Activated T-helper 17 cell treated with anti-CD3 and anti-CD28 coated beads, Interleukin-2, amount 50 U/mL, for 72 hours (primary cell): ENCODE measurements around the gene SYT13. TPM values are rescaled to one million over a fixed set of nuclear protein-coding genes. Genes with fewer than 3 reads are reported as not detected.

Experiments used
- ATAC-seq: fragments of 150-1000 bp; cut with Tn5 transposase; replicated peaks from 2 replicates; pipeline ENCODE4 v1.10.0; 2021; ENCODE audit warnings: mild to moderate bottlenecking, moderate library complexity
- H3K27ac Mint-ChIP-seq: one replicate; pipeline ENCODE4 v1.8.0; 2022; ENCODE audit warnings: mixed read lengths
- H3K27me3 Mint-ChIP-seq: one replicate; pipeline ENCODE4 v1.8.0; 2022; ENCODE audit warnings: mixed read lengths
- H3K36me3 Mint-ChIP-seq: one replicate; pipeline ENCODE4 v1.8.0; 2022; ENCODE audit warnings: low read depth, mild to moderate bottlenecking, mixed read lengths
- H3K4me1 Mint-ChIP-seq: one replicate; pipeline ENCODE4 v1.8.0; 2022; ENCODE audit warnings: mixed read lengths
- H3K4me3 Mint-ChIP-seq: one replicate; pipeline ENCODE4 v1.8.0; 2022; ENCODE audit warnings: mild to moderate bottlenecking, mixed read lengths
- H3K9me3 Mint-ChIP-seq: one replicate; pipeline ENCODE4 v1.8.0; 2022; ENCODE audit warnings: mixed read lengths
- total RNA-seq, 2 donors: library from RNA; stranded (reverse); gene quantifications; one replicate each; pipeline ENCODE4 v1.2.3, GENCODE V29; 2022

Gene SYT13
- total RNA-seq, 2 donors from 2014 or later = not detected

DNA sequence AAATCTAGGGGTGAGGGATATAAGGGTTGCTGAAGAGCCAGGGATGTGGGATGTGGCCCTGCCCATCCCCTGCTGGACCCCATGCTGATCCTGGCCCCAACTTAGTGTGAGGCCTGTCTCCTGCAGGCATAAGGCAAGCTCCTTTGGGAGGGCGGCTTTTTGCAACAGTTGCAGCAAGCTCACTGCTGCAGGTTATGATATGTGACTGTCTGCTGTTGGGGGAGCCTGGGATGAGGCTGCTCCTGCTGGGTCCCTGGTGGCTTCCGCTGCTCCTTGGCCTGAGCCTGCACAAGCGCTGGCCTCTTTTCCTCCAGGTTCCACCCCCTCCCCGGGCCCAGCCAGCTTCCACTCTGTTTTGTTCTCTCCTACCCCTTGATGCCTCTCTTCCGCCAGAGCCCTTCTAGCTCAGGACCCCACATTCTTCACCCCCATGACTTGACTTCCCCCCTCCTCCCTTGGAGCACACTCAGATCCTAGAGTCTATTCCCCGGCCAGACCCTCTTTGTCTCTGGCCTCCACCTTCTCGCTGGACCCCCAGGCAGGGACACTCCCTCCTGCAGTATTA, 35.0 kb upstream of the SYT13 start:
- H3K9me3 Mint-ChIP-seq = no peaks in the 10 kb centered on the region
- H3K4me3 Mint-ChIP-seq = no peak overlapping the region
- H3K4me1 Mint-ChIP-seq = no peaks in the 10 kb centered on the region
- no peak overlapping the region for H3K27ac Mint-ChIP-seq
- ATAC-seq = no peak
- no peaks in the 10 kb centered on the region for H3K36me3 Mint-ChIP-seq
- H3K27me3 Mint-ChIP-seq = peaks cover 30% of the 10 kb centered on the region

DNA sequence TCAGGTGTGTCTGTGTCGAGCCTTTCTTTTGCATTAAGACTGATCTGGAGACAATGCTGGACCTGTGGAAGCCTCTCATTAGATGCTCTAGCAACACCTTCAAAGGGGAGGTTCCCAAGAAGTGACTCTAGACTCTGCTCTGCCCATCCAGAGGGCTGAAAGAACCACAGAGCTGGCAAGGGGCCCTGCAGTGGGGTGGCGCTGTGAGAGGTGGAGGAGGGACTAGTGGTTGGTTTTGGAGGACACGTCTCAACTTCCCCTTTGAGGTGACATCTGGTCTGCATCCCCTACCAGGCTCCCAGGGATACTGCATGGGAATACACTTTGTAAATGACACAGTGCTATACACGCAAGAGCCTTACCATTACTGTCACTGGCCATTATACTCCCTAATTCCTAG, 34.2 kb upstream of the SYT13 start:
- no peaks in the 10 kb centered on the region for H3K36me3 Mint-ChIP-seq
- no peak overlapping the region for H3K4me3 Mint-ChIP-seq
- no peaks in the 10 kb centered on the region for H3K4me1 Mint-ChIP-seq
- ATAC-seq = no peak
- no peak overlapping the region for H3K27ac Mint-ChIP-seq
- H3K27me3 Mint-ChIP-seq = peaks cover 24% of the 10 kb centered on the region
- no peaks in the 10 kb centered on the region for H3K9me3 Mint-ChIP-seq

- ATAC-seq = peak; percentile 95
- no peaks in the 10 kb centered on the region for H3K9me3 Mint-ChIP-seq
- no peak overlapping the region for H3K27ac Mint-ChIP-seq
- H3K4me3 Mint-ChIP-seq = no peak overlapping the region
- H3K27me3 Mint-ChIP-seq = peaks cover 30% of the 10 kb centered on the region
- H3K4me1 Mint-ChIP-seq = no peaks in the 10 kb centered on the region
- H3K36me3 Mint-ChIP-seq = no peaks in the 10 kb centered on the region
These were observed 32.9 kb upstream of the SYT13 start for GRCh38 chr11:45319077-45319476.

- Mint-ChIP-seq H3K36me3 (no peaks in the 10 kb centered on the region), H3K4me1 (no peaks in the 10 kb centered on the region), H3K27me3 (peaks cover 30% of the 10 kb centered on the region), H3K9me3 (no peaks in the 10 kb centered on the region), H3K27ac (no peak overlapping the region), H3K4me3 (no peak overlapping the region)
- no peak for ATAC-seq
These were observed 32.4 kb upstream of the SYT13 start for GRCh38 chr11:45318516-45318915.

DNA sequence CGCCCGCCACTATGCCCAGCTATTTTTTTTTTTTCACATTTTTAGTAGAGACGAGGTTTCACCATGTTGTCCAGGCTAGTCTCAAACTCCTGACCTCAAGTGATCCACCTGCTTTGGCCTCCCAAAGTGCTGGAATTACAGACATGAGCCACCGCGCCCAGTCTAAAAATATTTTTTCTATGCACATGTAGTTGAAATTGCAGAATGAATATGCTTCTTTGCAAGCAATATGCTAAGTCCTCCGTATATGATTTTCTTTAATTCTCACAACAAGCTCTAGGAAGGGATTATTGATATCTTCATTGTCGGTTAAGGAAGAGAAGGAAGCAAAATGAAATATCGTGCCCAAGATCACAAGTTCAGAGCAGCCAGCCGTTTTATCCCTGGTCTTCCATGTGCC, 30.1 kb upstream of the SYT13 start:
- Mint-ChIP-seq H3K27ac (no peak overlapping the region), H3K27me3 (peaks cover 21% of the 10 kb centered on the region), H3K9me3 (no peaks in the 10 kb centered on the region), H3K36me3 (no peaks in the 10 kb centered on the region), H3K4me1 (no peaks in the 10 kb centered on the region), H3K4me3 (no peak overlapping the region)
- ATAC-seq = no peak

- Mint-ChIP-seq H3K4me3 (no peak overlapping the region), H3K27ac (no peak overlapping the region), H3K9me3 (no peaks in the 10 kb centered on the region), H3K36me3 (no peaks in the 10 kb centered on the region), H3K27me3 (peaks cover 23% of the 10 kb centered on the region), H3K4me1 (no peaks in the 10 kb centered on the region)
- ATAC-seq = no peak
These were observed 28.8 kb upstream of the SYT13 start for GRCh38 chr11:45314900-45315299.

DNA sequence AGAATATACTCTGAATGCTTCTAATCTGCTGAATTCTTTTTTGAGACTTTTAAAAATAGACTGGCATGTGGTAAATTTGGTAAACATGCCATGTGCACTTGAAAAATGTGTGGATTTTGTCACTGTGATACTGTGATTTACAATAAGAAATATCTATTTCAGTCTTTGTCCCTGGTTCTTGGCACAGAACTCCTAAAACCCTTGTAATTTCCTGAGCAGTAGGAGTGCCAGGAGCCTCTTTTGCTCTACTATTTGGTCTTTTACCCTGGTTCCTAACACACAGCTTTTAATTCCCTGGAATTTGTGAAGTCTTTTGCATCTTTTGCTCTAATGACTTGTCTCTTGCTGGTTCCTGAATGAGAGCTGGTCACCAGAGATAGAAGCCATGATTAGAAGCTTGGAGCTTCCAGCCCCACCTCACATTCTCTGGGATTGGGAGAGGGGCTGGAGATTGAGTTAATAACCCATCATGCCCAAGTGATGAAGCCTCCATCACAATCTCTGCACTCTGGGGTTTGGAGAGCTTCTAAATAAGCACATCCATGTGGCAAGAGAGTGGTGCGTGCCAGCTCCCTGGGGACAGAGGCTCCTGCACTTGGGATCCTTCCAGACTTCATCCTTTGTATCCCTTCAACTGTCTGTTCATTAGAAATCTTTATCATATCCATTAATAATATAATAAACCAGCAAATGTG, 27.2 kb upstream of the SYT13 start:
- Mint-ChIP-seq H3K4me1 (no peaks in the 10 kb centered on the region), H3K9me3 (no peaks in the 10 kb centered on the region), H3K36me3 (no peaks in the 10 kb centered on the region), H3K27ac (no peak overlapping the region), H3K27me3 (peaks cover 26% of the 10 kb centered on the region), H3K4me3 (no peak overlapping the region)
- ATAC-seq = no peak

- Mint-ChIP-seq H3K9me3 (no peaks in the 10 kb centered on the region), H3K36me3 (no peaks in the 10 kb centered on the region), H3K27ac (no peak overlapping the region), H3K4me3 (no peak overlapping the region), H3K27me3 (peaks cover 17% of the 10 kb centered on the region), H3K4me1 (no peaks in the 10 kb centered on the region)
- ATAC-seq = no peak
These were observed 19.9 kb upstream of the SYT13 start for GRCh38 chr11:45305874-45306623.

DNA sequence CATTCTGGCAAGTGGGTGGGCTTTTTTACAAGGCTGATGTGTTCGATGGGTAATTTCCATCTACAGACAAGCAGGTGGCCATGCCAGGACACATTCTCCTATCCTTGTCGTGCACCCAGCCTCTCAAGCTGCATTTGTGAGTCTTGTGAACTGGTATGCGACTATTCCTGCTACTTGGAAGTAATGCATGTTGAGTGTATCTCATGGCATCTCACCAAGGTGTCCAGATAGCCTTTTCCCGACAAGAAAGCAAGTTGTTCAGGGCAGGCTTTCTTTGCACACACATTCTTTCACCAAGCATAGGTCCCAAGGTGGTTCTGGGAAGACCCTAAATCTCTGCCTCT, 18.8 kb upstream of the SYT13 start:
- Mint-ChIP-seq H3K4me1 (no peaks in the 10 kb centered on the region), H3K9me3 (no peaks in the 10 kb centered on the region), H3K27me3 (peaks cover 13% of the 10 kb centered on the region), H3K27ac (no peak overlapping the region), H3K4me3 (no peak overlapping the region), H3K36me3 (no peaks in the 10 kb centered on the region)
- ATAC-seq = no peak

GRCh38 chr11:45304111-45304991, 18.2 kb upstream of the SYT13 start:
- Mint-ChIP-seq H3K4me3 (no peak overlapping the region), H3K9me3 (no peaks in the 10 kb centered on the region), H3K27me3 (peaks cover 13% of the 10 kb centered on the region), H3K36me3 (no peaks in the 10 kb centered on the region), H3K4me1 (no peaks in the 10 kb centered on the region), H3K27ac (no peak overlapping the region)
- no peak for ATAC-seq

GRCh38 chr11:45303316-45303715, 17.2 kb upstream of the SYT13 start:
- Mint-ChIP-seq H3K4me3 (no peak overlapping the region), H3K27ac (no peak overlapping the region), H3K9me3 (no peaks in the 10 kb centered on the region), H3K36me3 (no peaks in the 10 kb centered on the region), H3K4me1 (no peaks in the 10 kb centered on the region), H3K27me3 (peaks cover 10% of the 10 kb centered on the region)
- no peak for ATAC-seq

DNA sequence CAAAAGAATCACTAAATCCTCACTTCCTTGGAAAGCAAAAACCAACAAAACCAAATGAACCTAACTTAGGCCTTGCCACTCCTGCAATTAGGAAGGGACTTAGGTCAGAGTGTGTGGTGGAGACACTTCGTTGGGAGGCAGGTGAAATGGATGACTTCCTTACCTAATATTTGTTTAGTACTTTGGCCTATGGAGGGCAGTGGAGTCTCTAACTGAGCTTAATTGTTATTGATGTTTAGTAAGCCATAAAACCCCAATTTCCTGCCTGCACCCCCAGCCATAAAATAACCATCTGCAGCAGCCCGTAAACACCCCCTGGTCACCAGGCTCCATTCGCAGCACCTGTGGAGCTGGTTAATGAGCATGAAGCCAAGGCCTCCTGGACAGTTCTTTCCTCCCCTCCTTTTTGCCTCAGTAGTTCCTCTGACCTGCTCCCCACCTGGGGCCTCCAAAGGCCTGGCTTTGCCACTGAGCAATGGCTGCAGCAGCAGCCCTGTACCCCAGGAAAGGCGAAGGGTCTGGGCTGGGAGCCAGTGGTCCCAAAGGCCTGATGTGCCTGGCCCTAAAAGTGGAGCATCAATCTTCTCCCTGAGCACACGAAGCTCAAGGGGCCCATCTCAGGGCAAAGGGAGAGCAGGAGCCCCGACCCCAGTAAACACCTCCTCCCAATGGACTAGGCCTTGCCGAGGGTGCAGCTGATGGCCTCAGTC, 15.6 kb upstream of the SYT13 start:
- Mint-ChIP-seq H3K27ac (no peak overlapping the region), H3K27me3 (peaks cover 7% of the 10 kb centered on the region), H3K4me3 (no peak overlapping the region), H3K4me1 (no peaks in the 10 kb centered on the region), H3K9me3 (no peaks in the 10 kb centered on the region), H3K36me3 (no peaks in the 10 kb centered on the region)
- ATAC-seq = no peak

GRCh38 chr11:45300715-45301114, 14.6 kb upstream of the SYT13 start:
- Mint-ChIP-seq H3K4me3 (no peak overlapping the region), H3K9me3 (no peaks in the 10 kb centered on the region), H3K36me3 (no peaks in the 10 kb centered on the region), H3K4me1 (no peaks in the 10 kb centered on the region), H3K27me3 (peaks cover 2% of the 10 kb centered on the region), H3K27ac (no peak overlapping the region)
- ATAC-seq = no peak

- no peaks in the 10 kb centered on the region for H3K9me3 Mint-ChIP-seq
- no peaks in the 10 kb centered on the region for H3K4me1 Mint-ChIP-seq
- peaks cover 5% of the 10 kb centered on the region for H3K27me3 Mint-ChIP-seq
- H3K4me3 Mint-ChIP-seq = no peak overlapping the region
- no peak for ATAC-seq
- no peaks in the 10 kb centered on the region for H3K36me3 Mint-ChIP-seq
- no peak overlapping the region for H3K27ac Mint-ChIP-seq
These were observed 12.6 kb upstream of the SYT13 start for GRCh38 chr11:45298718-45299117.
